Fibroblast of the conjunctiva (primary cell): ENCODE results near the gene NUP160.
"Not testable (repeated sequence)": the region's sequence is repeated elsewhere in the genome, so short reads cannot be mapped to it uniquely, and the experiment has no call there.

ENCODE experiments used
- DNase-seq: peaks from one replicate; pipeline ENCODE4 v3.0.0-alpha.2; 2010; ENCODE audit warnings: low read depth

Gene NUP160

GRCh38 chr11:47791774-47792430 lies 56.2 kb downstream of the NUP160 start:
- no peak for DNase-seq

GRCh38 chr11:47790017-47790416 lies 58.1 kb downstream of the NUP160 start:
- not testable (repeated sequence) for DNase-seq

GRCh38 chr11:47788181-47788580 lies 60.0 kb downstream of the NUP160 start:
- DNase-seq, result no peak

DNA sequence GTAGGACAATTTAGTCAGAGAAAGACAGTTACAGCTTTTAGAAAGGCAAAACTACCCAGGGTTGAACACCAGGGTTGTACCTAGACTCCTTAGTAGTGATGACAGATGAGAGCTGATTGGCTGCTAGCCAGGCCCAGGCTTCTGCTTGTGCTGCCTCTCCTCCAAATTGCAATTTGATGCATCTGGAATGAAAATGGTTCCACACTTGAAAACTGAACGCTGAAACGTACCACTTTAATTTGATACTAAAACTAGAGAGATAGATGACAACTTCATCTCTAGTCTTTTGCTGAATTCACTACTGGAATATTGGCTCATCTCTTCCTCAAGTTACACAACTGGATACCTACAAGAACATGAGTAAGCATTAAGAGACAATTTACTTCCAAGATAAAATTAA lies 61.8 kb downstream of the NUP160 start:
- no peak for DNase-seq

DNA sequence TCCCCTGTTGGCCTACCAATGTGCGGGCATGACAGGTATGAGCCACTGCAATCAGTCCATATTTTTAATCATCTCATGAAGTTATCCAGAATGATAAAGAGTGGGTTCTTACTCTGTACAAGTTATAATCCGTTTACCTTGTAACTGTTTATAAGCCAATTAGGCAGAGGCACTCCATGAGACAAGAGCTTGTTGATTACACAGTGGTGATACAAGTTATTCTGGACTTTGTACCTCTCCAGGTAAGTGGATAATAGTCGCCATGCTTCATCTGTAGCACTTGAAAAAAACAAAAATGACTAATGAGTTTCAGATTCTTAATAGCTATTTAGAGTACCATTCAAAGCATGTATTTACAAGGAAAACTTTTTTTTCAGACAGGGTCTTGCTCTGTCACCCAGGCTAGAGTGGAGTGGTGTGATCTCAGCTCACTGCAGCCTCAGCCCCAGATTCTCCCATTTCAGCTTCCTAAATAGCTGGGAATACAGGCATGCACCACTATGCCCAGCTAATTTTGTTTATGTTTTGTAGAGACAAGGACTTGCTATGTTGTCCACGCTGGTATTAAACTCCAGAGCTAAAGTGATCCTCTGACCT lies 63.3 kb downstream of the NUP160 start:
- DNase-seq, result no peak

DNA sequence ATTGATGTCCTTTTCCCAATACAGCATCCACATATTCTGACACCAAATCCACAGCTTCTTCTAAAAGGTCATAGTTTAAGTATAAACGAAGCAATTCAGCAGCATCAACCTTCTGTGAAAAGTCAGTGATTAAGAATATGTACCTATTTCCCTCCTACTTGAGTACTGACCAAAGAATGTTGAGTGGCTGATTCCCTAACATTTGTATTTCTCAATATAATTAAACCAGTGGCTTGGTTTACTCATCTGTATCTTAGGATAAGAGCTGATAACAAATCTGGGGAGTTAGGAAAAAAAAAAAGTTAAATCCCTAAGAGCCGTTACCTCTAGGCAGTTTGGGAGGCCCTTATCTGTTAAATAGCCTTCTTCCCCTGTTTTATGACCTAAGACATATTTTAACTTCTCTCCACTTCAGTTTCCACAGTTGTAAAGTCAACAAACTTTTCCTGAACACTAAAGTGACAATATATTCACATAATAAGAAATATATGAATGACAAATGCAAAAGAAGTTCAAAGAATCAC lies 65.0 kb downstream of the NUP160 start:
- DNase-seq, result no peak

- no peak for DNase-seq
These were observed 69.2 kb downstream of the NUP160 start for GRCh38 chr11:47778878-47779483.

- DNase-seq, result no peak
These were observed 72.8 kb downstream of the NUP160 start for GRCh38 chr11:47775240-47775869.

GRCh38 chr11:47773882-47774281 lies 74.3 kb downstream of the NUP160 start:
- DNase-seq, result no peak

DNA sequence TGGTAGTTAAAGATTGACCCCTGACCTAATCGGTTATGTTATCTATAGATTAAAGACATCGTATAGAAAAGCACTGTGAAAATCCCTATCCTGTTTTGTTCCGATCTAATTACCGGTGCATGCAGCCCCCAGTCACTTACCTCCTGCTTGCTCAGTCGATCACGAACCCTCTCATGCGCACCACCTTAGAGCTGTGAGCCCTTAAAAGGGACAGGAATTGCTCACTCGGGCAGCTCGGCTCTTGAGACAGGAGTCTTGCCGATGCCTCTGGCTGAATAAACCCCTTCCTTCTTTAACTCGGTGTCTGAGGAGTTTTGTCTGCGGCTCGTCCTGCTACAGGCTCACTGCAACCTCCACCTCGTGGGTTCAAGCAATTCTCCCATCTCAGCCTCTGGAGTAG lies 78.6 kb downstream of the NUP160 start:
- DNase-seq, result not testable (repeated sequence)

GRCh38 chr11:47768101-47768612 lies 80.0 kb downstream of the NUP160 start:
- peak; percentile 72 for DNase-seq

DNA sequence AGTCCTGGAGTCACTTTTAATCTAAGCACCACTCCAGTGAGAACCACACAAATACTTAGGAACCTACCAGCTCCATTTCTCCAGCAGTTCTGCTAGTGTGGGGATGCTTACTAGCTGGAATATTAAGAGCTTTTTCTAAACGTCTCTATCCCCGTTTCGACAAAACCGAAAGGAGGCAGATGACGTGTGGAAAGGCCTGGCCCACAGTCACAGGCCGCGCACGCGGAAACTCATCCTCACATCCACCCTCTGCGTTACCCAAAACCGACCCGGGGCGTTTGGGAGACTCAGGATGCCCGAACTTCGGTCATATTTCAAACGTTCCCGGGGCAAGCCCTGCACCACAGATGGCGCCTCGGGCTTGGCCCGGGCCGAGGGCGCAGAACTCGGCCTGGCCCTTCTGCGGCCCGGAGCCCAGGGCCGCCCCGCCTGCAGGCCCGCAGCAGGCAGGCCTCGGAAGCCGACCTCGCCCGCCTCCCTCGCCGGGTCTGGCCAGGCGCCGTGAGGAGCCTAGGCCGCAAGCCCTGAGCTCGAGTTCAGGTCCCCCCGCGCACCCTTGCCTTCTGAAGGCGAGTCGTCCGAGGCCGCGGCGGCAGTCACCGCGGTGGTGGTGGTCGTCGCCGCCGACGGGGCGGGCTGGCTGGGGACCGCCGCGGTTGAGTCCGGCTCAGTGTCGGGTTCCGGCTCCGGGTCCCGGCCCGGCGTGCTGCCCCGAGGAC lies 81.5 kb downstream of the NUP160 start:
- peak; percentile 29 for DNase-seq

DNA sequence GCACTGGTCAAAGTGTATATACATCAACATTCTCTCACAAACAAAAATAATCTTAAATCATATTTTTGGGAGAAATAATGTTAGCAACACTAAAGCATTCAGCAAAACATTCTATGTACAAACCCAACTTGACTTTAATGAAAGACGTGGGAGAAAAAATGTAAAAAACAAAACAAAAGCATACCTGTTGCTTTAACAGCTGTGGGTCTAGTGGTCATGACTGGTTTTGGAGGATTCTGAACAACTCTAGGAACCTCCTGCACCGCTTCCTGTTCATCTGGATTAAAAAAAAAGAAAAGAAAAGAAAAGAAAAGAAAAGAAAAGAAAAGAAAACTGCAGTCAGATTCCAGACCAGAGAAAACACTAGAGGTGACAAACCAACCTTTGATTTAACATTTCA lies 83.1 kb downstream of the NUP160 start:
- no peak for DNase-seq

- not testable (repeated sequence) for DNase-seq
These were observed 88.9 kb downstream of the NUP160 start for GRCh38 chr11:47759291-47759690.

DNA sequence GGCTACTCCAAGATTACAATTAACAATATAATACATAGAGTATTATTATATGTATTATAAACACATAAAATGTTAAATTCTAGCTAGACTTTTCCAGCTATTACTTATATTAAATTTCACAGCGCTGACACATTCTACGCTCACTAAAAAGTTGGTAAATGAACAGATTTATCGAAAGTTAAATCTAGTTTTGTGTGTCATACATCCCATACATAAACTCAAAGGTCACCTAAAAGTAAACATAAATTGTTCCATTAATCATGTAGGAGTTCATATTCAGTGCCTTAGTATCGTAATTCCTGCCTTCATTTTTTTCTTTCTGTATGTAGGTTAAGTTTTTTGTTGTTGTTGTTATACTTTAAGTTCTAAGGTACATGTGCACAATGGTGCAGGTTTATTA lies 91.9 kb downstream of the NUP160 start:
- DNase-seq, result no peak

GRCh38 chr11:47750725-47751124 lies 97.4 kb downstream of the NUP160 start:
- no peak for DNase-seq

DNA sequence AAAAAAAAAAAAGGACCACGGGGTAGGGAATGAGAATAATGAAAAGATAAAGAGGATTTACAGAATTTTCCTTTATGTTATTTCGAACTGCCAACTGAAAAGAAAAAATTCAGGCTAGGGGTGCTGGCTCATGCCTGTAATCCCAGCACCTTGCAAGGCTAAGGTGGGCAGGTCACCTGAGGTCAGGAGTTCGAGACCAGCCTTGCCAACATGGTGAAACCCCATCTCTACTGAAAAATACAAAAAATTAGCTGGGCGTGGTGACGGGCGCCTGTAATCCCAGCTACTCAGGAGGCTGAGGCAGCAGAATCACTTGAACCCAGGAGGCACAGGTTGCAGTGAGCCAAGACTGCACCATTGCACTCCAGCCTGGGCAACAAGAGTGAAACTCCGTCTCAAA lies 105.7 kb downstream of the NUP160 start:
- not testable (repeated sequence) for DNase-seq

DNA sequence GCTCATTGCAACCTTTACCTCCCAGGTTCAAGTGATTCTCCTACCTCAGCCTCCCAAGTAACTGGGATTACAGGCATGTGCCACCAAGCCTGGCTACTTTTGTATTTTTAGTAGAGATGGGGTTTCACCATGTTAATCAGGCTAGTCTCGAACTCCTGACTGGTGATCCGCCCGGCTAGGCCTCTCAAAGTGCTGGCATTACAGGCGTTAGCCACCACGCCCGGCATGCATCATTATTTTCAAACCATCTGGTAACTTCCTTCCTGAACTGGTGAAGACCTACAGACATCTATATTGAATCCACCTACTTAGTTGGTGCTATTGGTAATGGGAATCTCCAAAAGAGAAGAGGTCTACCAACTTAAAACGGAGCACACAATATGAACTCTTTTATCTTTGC lies 110.3 kb downstream of the NUP160 start:
- DNase-seq, result not testable (repeated sequence)

GRCh38 chr11:47732271-47732670 lies 115.9 kb downstream of the NUP160 start:
- no peak for DNase-seq

- no peak for DNase-seq
These were observed 116.7 kb downstream of the NUP160 start for GRCh38 chr11:47731475-47731874.
